GM10266 (cell line): Measurements from ENCODE around the gene ZDHHC1.

ENCODE experiments used
- DNase-seq: peaks from one replicate; pipeline ENCODE4 v3.0.0; 2012; ENCODE audit errors: extremely low spot score
- TF ChIP-seq, protein P1 (sequence below): IDR thresholded peaks from 2 replicates; pipeline ENCODE4 v1.5.1; 2012; ENCODE audit warnings: mild to moderate bottlenecking, low read depth; ENCODE audit not compliant: control insufficient read depth, insufficient read depth; ENCODE audit errors: missing control alignments

The ZDHHC1 gene

DNA sequence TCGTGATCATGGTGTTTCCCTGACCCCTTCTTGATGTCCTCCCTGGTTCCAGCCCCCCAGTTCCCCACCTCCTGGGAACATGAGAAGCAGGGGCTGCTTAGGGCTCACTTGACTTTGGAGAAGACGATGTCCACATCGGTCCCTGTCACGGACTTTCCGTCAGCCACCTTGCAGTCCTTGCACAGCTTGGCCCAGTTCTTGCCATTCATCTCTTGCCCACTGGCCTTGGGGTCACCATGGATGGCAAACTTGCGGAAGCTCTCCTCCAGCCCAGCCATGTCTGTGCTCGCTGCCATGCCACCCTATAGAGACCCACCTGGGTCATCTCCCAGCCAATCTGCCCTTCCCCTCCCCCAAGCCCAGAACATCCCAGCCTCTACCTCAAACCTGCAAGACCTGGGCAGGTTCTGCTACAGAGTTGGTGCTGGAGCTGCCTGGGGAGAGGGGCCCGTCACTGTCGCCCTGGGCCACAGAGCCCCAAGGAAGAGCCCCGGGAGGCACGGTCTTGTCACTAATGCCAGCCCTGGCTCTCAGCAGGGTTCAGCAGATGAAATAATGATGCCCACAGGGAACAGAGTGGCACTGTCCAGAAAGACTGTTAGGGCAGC lies 25.4 kb downstream of the ZDHHC1 start:
- TF ChIP-seq, protein P1, sequence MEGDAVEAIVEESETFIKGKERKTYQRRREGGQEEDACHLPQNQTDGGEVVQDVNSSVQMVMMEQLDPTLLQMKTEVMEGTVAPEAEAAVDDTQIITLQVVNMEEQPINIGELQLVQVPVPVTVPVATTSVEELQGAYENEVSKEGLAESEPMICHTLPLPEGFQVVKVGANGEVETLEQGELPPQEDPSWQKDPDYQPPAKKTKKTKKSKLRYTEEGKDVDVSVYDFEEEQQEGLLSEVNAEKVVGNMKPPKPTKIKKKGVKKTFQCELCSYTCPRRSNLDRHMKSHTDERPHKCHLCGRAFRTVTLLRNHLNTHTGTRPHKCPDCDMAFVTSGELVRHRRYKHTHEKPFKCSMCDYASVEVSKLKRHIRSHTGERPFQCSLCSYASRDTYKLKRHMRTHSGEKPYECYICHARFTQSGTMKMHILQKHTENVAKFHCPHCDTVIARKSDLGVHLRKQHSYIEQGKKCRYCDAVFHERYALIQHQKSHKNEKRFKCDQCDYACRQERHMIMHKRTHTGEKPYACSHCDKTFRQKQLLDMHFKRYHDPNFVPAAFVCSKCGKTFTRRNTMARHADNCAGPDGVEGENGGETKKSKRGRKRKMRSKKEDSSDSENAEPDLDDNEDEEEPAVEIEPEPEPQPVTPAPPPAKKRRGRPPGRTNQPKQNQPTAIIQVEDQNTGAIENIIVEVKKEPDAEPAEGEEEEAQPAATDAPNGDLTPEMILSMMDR, result no peak
- DNase-seq, result no peak

- DNase-seq, result no peak
These were observed 26.1 kb downstream of the ZDHHC1 start for GRCh38 chr16:67389911-67390815.

GRCh38 chr16:67388591-67388990 lies 27.7 kb downstream of the ZDHHC1 start:
- TF ChIP-seq, protein P1, result no peak

More at GRCh38 chr16:67389911-67390815, 26.1 kb downstream of the ZDHHC1 start:
- TF ChIP-seq, protein P1, result no peak

GRCh38 chr16:67388191-67388590 lies 28.1 kb downstream of the ZDHHC1 start:
- TF ChIP-seq, protein P1, result no peak
- no peak for DNase-seq

More at GRCh38 chr16:67388591-67388990, 27.7 kb downstream of the ZDHHC1 start:
- no peak for DNase-seq

GRCh38 chr16:67387479-67388079 lies 28.7 kb downstream of the ZDHHC1 start:
- TF ChIP-seq, protein P1, result no peak
- no peak for DNase-seq

GRCh38 chr16:67386861-67387455 lies 29.3 kb downstream of the ZDHHC1 start:
- no peak for DNase-seq
- TF ChIP-seq, protein P1, result no peak
